Measurements from ENCODE around the gene CAMSAP1.

- TF ChIP-seq EZH2 (IDR thresholded peaks at IDR 0.05; ENCODE audit: insufficient read depth, poor library complexity, severe bottlenecking) (no peak), EZH2phosphoT487 (IDR thresholded peaks at IDR 0.05; ENCODE audit: insufficient read depth, low read depth) (no peak)
Measured at GRCh38 chr9:135908093-135908753, 877 bp upstream of the CAMSAP1 start.

Measured in GM23248 (cell line).